ENCODE results near the gene KHDC4.
A peak's percentile ranks its signal among the peaks of the same experiment; 100 is the strongest.
"Not testable (repeated sequence)": the region's sequence is repeated elsewhere in the genome, so short reads cannot be mapped to it uniquely, and the experiment has no call there.

KHDC4 gene

GRCh38 chr1:155897746-155898145 is 36.5 kb downstream of the KHDC4 start:
- no peak for DNase-seq

- DNase-seq = not testable (repeated sequence)
Measured at GRCh38 chr1:155896476-155896875, 37.7 kb downstream of the KHDC4 start.

- DNase-seq = not testable (repeated sequence)
Measured at GRCh38 chr1:155895617-155896016, 38.6 kb downstream of the KHDC4 start.

- peak; percentile 36 for DNase-seq
Measured at GRCh38 chr1:155893389-155894142, 40.6 kb downstream of the KHDC4 start.

- DNase-seq = no peak
Measured at GRCh38 chr1:155892796-155893195, 41.4 kb downstream of the KHDC4 start.

GRCh38 chr1:155890251-155890650 is 44.0 kb downstream of the KHDC4 start:
- DNase-seq = no peak

GRCh38 chr1:155889566-155889965 is 44.6 kb downstream of the KHDC4 start:
- DNase-seq = no peak

- DNase-seq = no peak
Measured at GRCh38 chr1:155888481-155888880, 45.7 kb downstream of the KHDC4 start.

- no peak for DNase-seq
Measured at GRCh38 chr1:155884982-155885381, 49.2 kb downstream of the KHDC4 start.

GRCh38 chr1:155884031-155884960 is 49.9 kb downstream of the KHDC4 start:
- no peak for DNase-seq

GRCh38 chr1:155882766-155883165 is 51.4 kb downstream of the KHDC4 start:
- no peak for DNase-seq

- peak; percentile 40 for DNase-seq
Measured at GRCh38 chr1:155882235-155882634, 52.0 kb downstream of the KHDC4 start.

GRCh38 chr1:155880950-155881349 is 53.3 kb downstream of the KHDC4 start:
- no peak for DNase-seq

- no peak for DNase-seq
Measured at GRCh38 chr1:155880251-155880650, 54.0 kb downstream of the KHDC4 start.

GRCh38 chr1:155877945-155878344 is 56.3 kb downstream of the KHDC4 start:
- DNase-seq = no peak

GRCh38 chr1:155873860-155874259 is 60.4 kb downstream of the KHDC4 start:
- DNase-seq = no peak

GRCh38 chr1:155872527-155872926 is 61.7 kb downstream of the KHDC4 start:
- no peak for DNase-seq

- DNase-seq = peak; percentile 25
Measured at GRCh38 chr1:155871390-155871789, 62.8 kb downstream of the KHDC4 start.

GRCh38 chr1:155867766-155868165 is 66.4 kb downstream of the KHDC4 start:
- no peak for DNase-seq

GRCh38 chr1:155864393-155864792 is 69.8 kb downstream of the KHDC4 start:
- no peak for DNase-seq
